Vagina (tissue), 2 donors: ENCODE results near the gene ADGRE1. TPM values are rescaled to one million over a fixed set of nuclear protein-coding genes. Genes with fewer than 3 reads are reported as not detected.

Experiments
- DNase-seq, 2 donors: peaks; one replicate each; pipeline ENCODE4 v3.0.0-alpha.2; 2017; ENCODE audit errors: extremely low spot score in 2 of 2
- H3K27ac ChIP-seq: fragments of 200-600 bp; sonication (generic); one replicate; pipeline ENCODE4 v1.5.1; 2019
- H3K27me3 ChIP-seq: fragments of 200-600 bp; sonication (generic); one replicate; pipeline ENCODE4 v1.5.1; 2019
- H3K36me3 ChIP-seq, 2 donors: fragments of 200-600 bp; sonication (generic); one replicate each; pipeline ENCODE4 v1.5.1; 2017 to 2019
- H3K4me1 ChIP-seq: fragments of 200-600 bp; sonication (generic); one replicate; pipeline ENCODE4 v1.5.1; 2019
- H3K4me3 ChIP-seq, 2 donors: fragments of 200-600 bp; sonication (generic); 1 replicate in 1 of 2; 2 replicates in 1 of 2; pipeline ENCODE4 v1.5.1; 2016 to 2019
- H3K9me3 ChIP-seq: fragments of 200-600 bp; sonication (generic); one replicate; pipeline ENCODE4 v1.5.1; 2019
- CTCF ChIP-seq, 3 experiments: fragments of 450-650 bp in 2 of 3; fragments of 200-600 bp in 1 of 3; sonication (generic) in 1 of 3; IDR thresholded peaks; one replicate each; pipeline ENCODE4 v1.5.1; 2017 to 2019; ENCODE audit warnings: antibody characterized with exemption in 3 of 3, mild to moderate bottlenecking in 2 of 3, moderate library complexity in 2 of 3
- POLR2A ChIP-seq, 2 donors: fragments of 450-650 bp; IDR thresholded peaks; one replicate each; pipeline ENCODE4 v1.6.1; 2017; ENCODE audit warnings: antibody characterized with exemption in 2 of 2, mild to moderate bottlenecking in 2 of 2, moderate library complexity in 2 of 2
- POLR2AphosphoS5 ChIP-seq, 2 donors: sonication (generic); formaldehyde crosslinking; IDR thresholded peaks; one replicate each; pipeline ENCODE4 v1.9.0; 2017; ENCODE audit warnings: antibody characterized with exemption in 2 of 2, mild to moderate bottlenecking in 2 of 2, low read depth in 1 of 2; ENCODE audit not compliant: insufficient read depth in 1 of 2
- intact Hi-C: fragments of 100-400 bp; cut with DNase I; formaldehyde crosslinking; loops from one replicate; pipeline ENCODE4 v1.15.1; 2023
- total RNA-seq: library from RNA; depleted of rRNA; stranded (reverse); fragments of >200 nt; gene quantifications from one replicate; pipeline ENCODE4 v1.2.3, GENCODE V29; 2016

Gene ADGRE1
- total RNA-seq, 1 donor from 2014 or later, result not detected

GRCh38 chr19:6945733-6946132 lies 58.4 kb downstream of the ADGRE1 start:
- Histone ChIP-seq H3K4me3 (no peak overlapping the region), H3K4me1 (no peaks in the 10 kb centered on the region), H3K27me3 (no peaks in the 10 kb centered on the region), H3K9me3 (no peaks in the 10 kb centered on the region), H3K36me3 (no peaks in the 10 kb centered on the region), H3K27ac (no peak overlapping the region)
- TF ChIP-seq POLR2A (IDR thresholded peaks at IDR 0.05), result no peak
- no peak for TF ChIP-seq CTCF (IDR thresholded peaks at IDR 0.05)
- TF ChIP-seq POLR2AphosphoS5 (IDR thresholded peaks at IDR 0.05; ENCODE audit: insufficient read depth in 1 of 2, low read depth in 1 of 2), result no peak
- no peak for DNase-seq
- intact Hi-C loops, result no loop called here

GRCh38 chr19:6947745-6948144 lies 60.4 kb downstream of the ADGRE1 start:
- Histone ChIP-seq H3K9me3 (no peaks in the 10 kb centered on the region), H3K4me3 (no peak overlapping the region), H3K36me3 (no peaks in the 10 kb centered on the region), H3K27me3 (no peaks in the 10 kb centered on the region), H3K4me1 (no peaks in the 10 kb centered on the region), H3K27ac (no peak overlapping the region)
- TF ChIP-seq CTCF (IDR thresholded peaks at IDR 0.05), result no peak
- TF ChIP-seq POLR2AphosphoS5 (IDR thresholded peaks at IDR 0.05; ENCODE audit: insufficient read depth in 1 of 2, low read depth in 1 of 2), result no peak
- no peak for TF ChIP-seq POLR2A (IDR thresholded peaks at IDR 0.05)
- intact Hi-C loops, result no loop called here
- DNase-seq, result no peak

GRCh38 chr19:6948884-6949283 lies 61.5 kb downstream of the ADGRE1 start:
- intact Hi-C loops, result no loop called here
- Histone ChIP-seq H3K9me3 (no peaks in the 10 kb centered on the region), H3K4me3 (no peak overlapping the region), H3K27me3 (no peaks in the 10 kb centered on the region), H3K36me3 (no peaks in the 10 kb centered on the region), H3K27ac (no peak overlapping the region), H3K4me1 (no peaks in the 10 kb centered on the region)
- no peak for TF ChIP-seq POLR2A (IDR thresholded peaks at IDR 0.05)
- no peak for TF ChIP-seq POLR2AphosphoS5 (IDR thresholded peaks at IDR 0.05; ENCODE audit: insufficient read depth in 1 of 2, low read depth in 1 of 2)
- no peak for TF ChIP-seq CTCF (IDR thresholded peaks at IDR 0.05)
- DNase-seq, result no peak

- H3K27ac ChIP-seq, result no peak overlapping the region
- H3K4me1 ChIP-seq, result no peaks in the 10 kb centered on the region
- TF ChIP-seq CTCF (IDR thresholded peaks at IDR 0.05), result no peak
- no peak for TF ChIP-seq POLR2AphosphoS5 (IDR thresholded peaks at IDR 0.05; ENCODE audit: insufficient read depth in 1 of 2, low read depth in 1 of 2)
- no peak for TF ChIP-seq POLR2A (IDR thresholded peaks at IDR 0.05)
- H3K9me3 ChIP-seq, result no peaks in the 10 kb centered on the region
- H3K27me3 ChIP-seq, result no peaks in the 10 kb centered on the region
- intact Hi-C loops, result no loop called here
- H3K36me3 ChIP-seq, result no peaks in the 10 kb centered on the region
- H3K4me3 ChIP-seq, result no peak overlapping the region
- no peak for DNase-seq
These were observed 65.6 kb downstream of the ADGRE1 start for GRCh38 chr19:6952956-6953355.

- intact Hi-C loops, result no loop called here
- Histone ChIP-seq H3K9me3 (no peaks in the 10 kb centered on the region), H3K4me3 (no peak overlapping the region), H3K27ac (no peak overlapping the region), H3K36me3 (no peaks in the 10 kb centered on the region), H3K4me1 (no peaks in the 10 kb centered on the region), H3K27me3 (no peaks in the 10 kb centered on the region)
- no peak for DNase-seq
- TF ChIP-seq CTCF (IDR thresholded peaks at IDR 0.05), result no peak
These were observed 67.7 kb downstream of the ADGRE1 start for GRCh38 chr19:6955082-6955481.
